Measurements from ENCODE around the gene ITFG2.

DNA sequence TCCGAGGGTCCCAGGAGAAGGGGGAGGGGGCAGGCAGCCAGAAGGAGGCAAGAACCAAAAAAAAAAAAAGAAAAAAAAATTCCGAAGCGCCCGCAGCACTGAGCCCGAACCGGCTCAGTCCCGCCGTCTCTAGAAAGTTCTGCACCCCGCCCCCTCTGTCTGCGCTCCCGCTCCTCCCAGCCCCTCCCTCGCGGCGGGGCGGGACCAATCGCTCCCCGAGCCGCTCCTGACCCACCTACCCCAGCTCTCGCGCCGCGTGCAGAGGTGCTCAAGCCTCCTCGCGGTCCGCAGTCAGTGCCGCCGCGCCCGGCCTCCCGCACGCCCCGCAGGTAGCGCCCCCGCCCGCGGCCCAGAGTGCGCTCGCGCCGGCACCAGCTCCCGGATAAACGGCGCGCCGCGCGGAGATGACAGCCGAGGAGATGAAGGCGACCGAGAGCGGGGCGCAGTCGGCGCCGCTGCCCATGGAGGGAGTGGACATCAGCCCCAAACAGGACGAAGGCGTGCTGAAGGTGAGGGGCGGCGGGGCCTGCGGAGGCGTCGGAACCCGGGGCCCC, 17.7 kb upstream of the ITFG2 start, which contains the start of gene FKBP4:
- TF ChIP-seq, protein P1, sequence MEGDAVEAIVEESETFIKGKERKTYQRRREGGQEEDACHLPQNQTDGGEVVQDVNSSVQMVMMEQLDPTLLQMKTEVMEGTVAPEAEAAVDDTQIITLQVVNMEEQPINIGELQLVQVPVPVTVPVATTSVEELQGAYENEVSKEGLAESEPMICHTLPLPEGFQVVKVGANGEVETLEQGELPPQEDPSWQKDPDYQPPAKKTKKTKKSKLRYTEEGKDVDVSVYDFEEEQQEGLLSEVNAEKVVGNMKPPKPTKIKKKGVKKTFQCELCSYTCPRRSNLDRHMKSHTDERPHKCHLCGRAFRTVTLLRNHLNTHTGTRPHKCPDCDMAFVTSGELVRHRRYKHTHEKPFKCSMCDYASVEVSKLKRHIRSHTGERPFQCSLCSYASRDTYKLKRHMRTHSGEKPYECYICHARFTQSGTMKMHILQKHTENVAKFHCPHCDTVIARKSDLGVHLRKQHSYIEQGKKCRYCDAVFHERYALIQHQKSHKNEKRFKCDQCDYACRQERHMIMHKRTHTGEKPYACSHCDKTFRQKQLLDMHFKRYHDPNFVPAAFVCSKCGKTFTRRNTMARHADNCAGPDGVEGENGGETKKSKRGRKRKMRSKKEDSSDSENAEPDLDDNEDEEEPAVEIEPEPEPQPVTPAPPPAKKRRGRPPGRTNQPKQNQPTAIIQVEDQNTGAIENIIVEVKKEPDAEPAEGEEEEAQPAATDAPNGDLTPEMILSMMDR (IDR thresholded peaks at IDR 0.05): no peak
- TF ChIP-seq POLR2AphosphoS5 (IDR thresholded peaks at IDR 0.05): peak in 2 of 3 donors; percentile 51 to 66

Data from breast epithelium (tissue), 3 donors.